Tibial nerve (tissue), 4 donors: ENCODE data around the gene REPIN1. TPM values are rescaled to one million over a fixed set of nuclear protein-coding genes. Genes with fewer than 3 reads are reported as not detected.
A peak's percentile ranks its signal among the peaks of the same experiment; 100 is the strongest.

Source experiments
- DNase-seq, 2 donors: peaks; one replicate each; pipeline ENCODE4 v3.0.0-alpha.2; 2019; ENCODE audit warnings: low spot score in 2 of 2
- H3K27ac ChIP-seq, 4 donors: fragments of 200-600 bp; sonication (generic) in 3 of 4; one replicate each; pipeline ENCODE4 v1.5.1; 2017 to 2019; ENCODE audit warnings: mild to moderate bottlenecking in 1 of 4
- H3K27me3 ChIP-seq, 2 donors: fragments of 200-600 bp; sonication (generic) in 1 of 2; one replicate each; pipeline versions ENCODE4 v1.5.1 to v1.6.0; 2017 to 2019
- H3K36me3 ChIP-seq, 3 donors: fragments of 200-600 bp; sonication (generic); one replicate each; pipeline ENCODE4 v1.5.1; 2018 to 2019
- H3K4me1 ChIP-seq, 4 donors: fragments of 200-600 bp; sonication (generic) in 3 of 4; one replicate each; pipeline ENCODE4 v1.5.1; 2017 to 2019
- H3K4me3 ChIP-seq, 4 donors: fragments of 200-600 bp; sonication (generic) in 3 of 4; one replicate each; pipeline ENCODE4 v1.5.1; 2017 to 2019; ENCODE audit warnings: mild to moderate bottlenecking in 1 of 4, moderate library complexity in 1 of 4
- H3K9me3 ChIP-seq, 4 donors: fragments of 200-600 bp; sonication (generic) in 3 of 4; one replicate each; pipeline ENCODE4 v1.5.1; 2017 to 2019
- EP300 ChIP-seq, 2 donors: sonication (generic); formaldehyde crosslinking; IDR thresholded peaks; one replicate each; pipeline ENCODE4 v1.6.1; 2017; ENCODE audit warnings: antibody characterized with exemption in 2 of 2, mild to moderate bottlenecking in 1 of 2
- POLR2A ChIP-seq, 2 donors: fragments of 450-650 bp; IDR thresholded peaks; one replicate each; pipeline ENCODE4 v1.6.1; 2017; ENCODE audit warnings: antibody characterized with exemption in 2 of 2, mild to moderate bottlenecking in 2 of 2, moderate library complexity in 2 of 2
- WGBS, 2 donors: methylation state at CpG; one replicate each; pipeline ENCODE4 v1.1.5; 2018; 5-methylcytosine and 5-hydroxymethylcytosine counted together
- total RNA-seq, 4 donors: library from RNA; depleted of rRNA; stranded (reverse); fragments of >200 nt; gene quantifications; one replicate each; pipeline ENCODE4 v1.1.0, GENCODE V29; 2016
- TF ChIP-seq, protein P1 (sequence below), 5 experiments: fragments of 200-600 bp in 3 of 5; fragments of 450-650 bp in 2 of 5; sonication (generic) in 3 of 5; IDR thresholded peaks; one replicate each; pipeline ENCODE4 v1.5.1; 2016 to 2019; ENCODE audit warnings: antibody characterized with exemption in 5 of 5, mild to moderate bottlenecking in 3 of 5, moderate library complexity in 2 of 5

The REPIN1 gene
- total RNA-seq, 4 donors from 2014 or later = 65.8 to 70.2 (median 68.3) TPM

DNA sequence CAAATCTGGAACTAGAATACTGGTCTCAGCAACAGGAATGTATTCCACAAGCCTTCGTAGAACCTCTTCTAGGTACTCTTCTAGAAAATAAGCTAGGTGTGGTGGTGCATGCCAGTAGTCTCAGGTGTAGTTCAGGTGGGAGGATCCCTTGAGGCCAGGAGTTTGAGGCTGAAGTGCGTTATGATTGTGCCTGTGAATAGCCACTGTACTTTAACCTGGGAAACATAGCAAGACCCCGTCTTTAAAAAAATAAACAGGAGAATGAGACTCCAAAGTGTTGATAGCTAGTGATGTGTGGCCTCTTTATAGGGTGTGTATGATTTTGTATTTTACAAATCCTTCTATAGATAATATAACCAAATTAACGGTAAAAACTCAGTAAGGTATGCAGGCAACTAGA lies 9.0 kb downstream of the REPIN1 start:
- Histone ChIP-seq H3K4me3 (no peak overlapping the region), H3K27me3 (no peaks in the 10 kb centered on the region), H3K27ac (peak overlapping the region in 3 of 4 donors; percentile 87 to 97 (median 91)), H3K4me1 (peaks cover 0 to 70% (median 19%) of the 10 kb centered on the region in 4 donors), H3K9me3 (no peaks in the 10 kb centered on the region), H3K36me3 (peaks cover 0 to 29% (median 0%) of the 10 kb centered on the region in 3 donors)
- 53 to 59% methylated on average over 4 of the region's 4 CpGs for whole genome bisulfite sequencing, 2 donors
- TF ChIP-seq, protein P1, sequence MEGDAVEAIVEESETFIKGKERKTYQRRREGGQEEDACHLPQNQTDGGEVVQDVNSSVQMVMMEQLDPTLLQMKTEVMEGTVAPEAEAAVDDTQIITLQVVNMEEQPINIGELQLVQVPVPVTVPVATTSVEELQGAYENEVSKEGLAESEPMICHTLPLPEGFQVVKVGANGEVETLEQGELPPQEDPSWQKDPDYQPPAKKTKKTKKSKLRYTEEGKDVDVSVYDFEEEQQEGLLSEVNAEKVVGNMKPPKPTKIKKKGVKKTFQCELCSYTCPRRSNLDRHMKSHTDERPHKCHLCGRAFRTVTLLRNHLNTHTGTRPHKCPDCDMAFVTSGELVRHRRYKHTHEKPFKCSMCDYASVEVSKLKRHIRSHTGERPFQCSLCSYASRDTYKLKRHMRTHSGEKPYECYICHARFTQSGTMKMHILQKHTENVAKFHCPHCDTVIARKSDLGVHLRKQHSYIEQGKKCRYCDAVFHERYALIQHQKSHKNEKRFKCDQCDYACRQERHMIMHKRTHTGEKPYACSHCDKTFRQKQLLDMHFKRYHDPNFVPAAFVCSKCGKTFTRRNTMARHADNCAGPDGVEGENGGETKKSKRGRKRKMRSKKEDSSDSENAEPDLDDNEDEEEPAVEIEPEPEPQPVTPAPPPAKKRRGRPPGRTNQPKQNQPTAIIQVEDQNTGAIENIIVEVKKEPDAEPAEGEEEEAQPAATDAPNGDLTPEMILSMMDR (IDR thresholded peaks at IDR 0.05) = no peak
- TF ChIP-seq POLR2A (IDR thresholded peaks at IDR 0.05) (no peak), EP300 (IDR thresholded peaks at IDR 0.05) (no peak)
- no peak for DNase-seq

DNA sequence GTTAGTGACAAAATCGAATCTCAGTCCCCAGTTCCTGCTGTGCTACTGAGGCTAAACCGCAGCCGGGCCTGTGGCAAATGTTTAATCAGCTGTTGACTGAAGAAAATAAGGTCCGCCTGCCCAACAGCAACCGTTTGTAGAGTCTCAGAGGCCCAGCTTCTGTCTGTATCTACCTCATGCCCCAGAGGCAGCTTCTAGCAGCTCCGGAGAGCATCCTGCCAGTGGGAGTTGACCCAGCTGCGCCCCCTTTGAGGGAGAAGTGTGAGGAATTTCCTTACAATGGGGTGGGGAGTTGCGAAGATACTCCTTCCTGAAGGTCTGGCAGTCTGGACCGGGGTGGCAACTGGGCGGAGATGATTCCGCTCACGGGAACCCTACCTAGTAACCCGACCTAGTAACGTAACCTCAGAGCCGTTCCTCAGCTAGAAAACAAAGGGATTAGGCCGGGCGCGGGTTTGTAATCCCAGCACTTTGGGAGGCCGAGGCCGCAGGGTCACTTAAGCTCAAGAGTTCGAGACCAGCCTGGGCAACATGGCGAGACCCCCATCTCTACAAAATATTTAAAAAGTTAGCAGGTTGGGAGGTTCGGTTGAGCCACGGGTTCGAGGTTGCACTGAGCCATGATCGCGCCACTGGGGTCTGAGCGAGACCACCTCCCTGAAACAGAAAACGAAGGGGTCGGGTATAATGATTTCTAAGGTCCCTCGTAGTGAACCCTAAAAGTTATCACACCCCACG lies 9.7 kb downstream of the REPIN1 start:
- Histone ChIP-seq H3K4me1 (peaks cover 0 to 70% (median 23%) of the 10 kb centered on the region in 4 donors), H3K27ac (peak overlapping the region; percentile 75 to 97 (median 89))

GRCh38 chr7:150378853-150379440 lies 10.3 kb downstream of the REPIN1 start, which contains the start of gene ZNF775:
Gene ZNF775, plus strand, starts transcription at chr7:150379330. Its CDS starts 9,141 bp downstream, at chr7:150388471.
- H3K4me3 ChIP-seq = peak within 1 kb of the TSS; percentile 78 to 99 (median 88)
- 0 to 1% methylated on average over 36 to 57 of the region's 60 CpGs for WGBS, 2 donors
- DNase-seq = peak; percentile 88 to 93
- H3K36me3 ChIP-seq = peaks cover 0 to 16% (median 0%) of the 10 kb centered on the region in 3 donors
- TF ChIP-seq POLR2A (IDR thresholded peaks at IDR 0.05) = peak; percentile 39 to 81
- TF ChIP-seq, protein P1 (IDR thresholded peaks at IDR 0.05) = peak in 2 of 5 experiments; percentile 9 to 59
- TF ChIP-seq EP300 (IDR thresholded peaks at IDR 0.05) = peak in 1 of 2 donors; percentile 87
- no peaks in the 10 kb centered on the region for H3K9me3 ChIP-seq
- no peaks in the 10 kb centered on the region for H3K27me3 ChIP-seq
- peak within 1 kb of the TSS; percentile 82 to 97 (median 89) for H3K27ac ChIP-seq
- peaks cover 0 to 71% (median 26%) of the 10 kb centered on the region in 4 donors for H3K4me1 ChIP-seq

More for the DNA sequence above, 9.7 kb downstream of the REPIN1 start:
- WGBS, 2 donors = 8 to 12% methylated on average over 31 to 32 of the region's 32 CpGs
- peak in 1 of 2 donors; percentile 35 for DNase-seq
- H3K4me3 ChIP-seq = peak overlapping the region; percentile 71 to 99 (median 82)
- H3K36me3 ChIP-seq = peaks cover 0 to 22% (median 0%) of the 10 kb centered on the region in 3 donors
- no peaks in the 10 kb centered on the region for H3K27me3 ChIP-seq
- no peaks in the 10 kb centered on the region for H3K9me3 ChIP-seq
- TF ChIP-seq, protein P1 (IDR thresholded peaks at IDR 0.05) = no peak
- TF ChIP-seq POLR2A (IDR thresholded peaks at IDR 0.05) (no peak), EP300 (IDR thresholded peaks at IDR 0.05) (no peak)

- peak in 1 of 2 donors; percentile 28 for DNase-seq
- H3K9me3 ChIP-seq = no peaks in the 10 kb centered on the region
- H3K4me1 ChIP-seq = peaks cover 0 to 79% (median 26%) of the 10 kb centered on the region in 4 donors
- H3K27me3 ChIP-seq = no peaks in the 10 kb centered on the region
- peak overlapping the region; percentile 82 to 97 (median 89) for H3K27ac ChIP-seq
- WGBS, 2 donors = 2% methylated on average over 38 to 46 of the region's 52 CpGs
- H3K36me3 ChIP-seq = peaks cover 0 to 8% (median 0%) of the 10 kb centered on the region in 3 donors
- H3K4me3 ChIP-seq = peak overlapping the region; percentile 78 to 99 (median 88)
- TF ChIP-seq POLR2A (IDR thresholded peaks at IDR 0.05) = no peak
- TF ChIP-seq, protein P1 (IDR thresholded peaks at IDR 0.05) = no peak
- TF ChIP-seq EP300 (IDR thresholded peaks at IDR 0.05) = no peak
Measured at GRCh38 chr7:150379441-150380379, 11.1 kb downstream of the REPIN1 start.
